ENCODE data around the gene CD47. TPM values are rescaled to one million over a fixed set of nuclear protein-coding genes. Genes with fewer than 3 reads are reported as not detected.

Gene CD47
- total RNA-seq, 5 donors from 2014 or later (not counting 1 experiment from before 2014, with no cell fraction given) = 154 to 186 (median 161) TPM

- Histone ChIP-seq H3K27ac (ENCODE audit: low read length) (no peak overlapping the region), H3K36me3 (ENCODE audit: control insufficient read depth in 2 of 2, extremely low read depth in 1 of 2, insufficient read depth in 1 of 2, low read length in 1 of 2) (peaks cover 0 to 4% of the 10 kb centered on the region in 2 donors), H3K4me3 (ENCODE audit: control insufficient read depth in 1 of 2, extremely low read depth in 1 of 2, low read length in 1 of 2) (no peak overlapping the region), H3K9me3 (no peaks in the 10 kb centered on the region), H3K4me1 (ENCODE audit: control insufficient read depth in 1 of 2, extremely low read depth in 1 of 2, insufficient read depth in 2 of 2, low read length in 2 of 2) (no peaks in the 10 kb centered on the region), H3K27me3 (replicated peaks in 1 of 2; ENCODE audit: control insufficient read depth in 2 of 2, extremely low read depth in 1 of 2, insufficient read depth in 2 of 2, low read length in 1 of 2) (no peaks in the 10 kb centered on the region)
- ChIA-PET POLR2A (interaction anchor here in 1 of 2 donors (0.6 kb wide), 1 partner anchor 361 kb away, joined by 6 read pairs; no protein-coding TSS in a partner anchor), CTCF (no interaction called here)
- DNase-seq (no peak), ATAC-seq (replicated peaks in 1 of 4) (no peak)
- Mint-ChIP-seq H3K9me3 (peaks cover 0 to 4% (median 0%) of the 10 kb centered on the region in 3 donors), H3K27ac (no peak overlapping the region), H3K27me3 (no peaks in the 10 kb centered on the region), H3K36me3 (peaks cover 44% of the 10 kb centered on the region), H3K4me1 (peaks cover 2 to 12% (median 9%) of the 10 kb centered on the region in 3 donors), H3K4me3 (no peak overlapping the region)
- WGBS (ENCODE audit: insufficient coverage) = 100% methylated on average over 1 of the region's 3 CpGs
These were observed 65.7 kb downstream of the CD47 start for GRCh38 chr3:108025177-108025576.

- no peak for ATAC-seq (replicated peaks in 1 of 4)
- DNase-seq = no peak
- Mint-ChIP-seq H3K27me3 (no peaks in the 10 kb centered on the region), H3K4me1 (peaks cover 8 to 12% (median 9%) of the 10 kb centered on the region in 3 donors), H3K27ac (no peak overlapping the region), H3K9me3 (peaks cover 0 to 4% (median 0%) of the 10 kb centered on the region in 3 donors), H3K36me3 (peaks cover 39% of the 10 kb centered on the region), H3K4me3 (no peak overlapping the region)
- no peaks in the 10 kb centered on the region for H3K9me3 ChIP-seq
- no peak overlapping the region for H3K4me3 ChIP-seq (ENCODE audit: control insufficient read depth in 1 of 2, extremely low read depth in 1 of 2, low read length in 1 of 2)
- H3K27ac ChIP-seq (ENCODE audit: low read length) = no peak overlapping the region
- peaks cover 0 to 4% of the 10 kb centered on the region in 2 donors for H3K36me3 ChIP-seq (ENCODE audit: control insufficient read depth in 2 of 2, extremely low read depth in 1 of 2, insufficient read depth in 1 of 2, low read length in 1 of 2)
- no peaks in the 10 kb centered on the region for H3K27me3 ChIP-seq (replicated peaks in 1 of 2; ENCODE audit: control insufficient read depth in 2 of 2, extremely low read depth in 1 of 2, insufficient read depth in 2 of 2, low read length in 1 of 2)
- no peaks in the 10 kb centered on the region for H3K4me1 ChIP-seq (ENCODE audit: control insufficient read depth in 1 of 2, extremely low read depth in 1 of 2, insufficient read depth in 2 of 2, low read length in 2 of 2)
- 100% methylated on average over 4 of the region's 6 CpGs for WGBS (ENCODE audit: insufficient coverage)
- POLR2A ChIA-PET = interaction anchor here in 1 of 2 donors (0.6 kb wide), 1 partner anchor 362 kb away, joined by 6 read pairs; no protein-coding TSS in a partner anchor
- CTCF ChIA-PET = interaction anchor here in 1 of 2 donors (0.5 kb wide), 1 partner anchor 490 kb away, joined by 3 read pairs; no protein-coding TSS in a partner anchor
These were observed 66.5 kb downstream of the CD47 start for GRCh38 chr3:108024146-108024850.

GRCh38 chr3:108022256-108023150 is 68.3 kb downstream of the CD47 start:
- Mint-ChIP-seq H3K9me3 (peaks cover 0 to 3% (median 0%) of the 10 kb centered on the region in 3 donors), H3K4me1 (peaks cover 8 to 13% (median 11%) of the 10 kb centered on the region in 3 donors), H3K27ac (no peak overlapping the region), H3K27me3 (no peaks in the 10 kb centered on the region), H3K4me3 (no peak overlapping the region), H3K36me3 (peaks cover 27% of the 10 kb centered on the region)
- H3K4me1 ChIP-seq (ENCODE audit: control insufficient read depth in 1 of 2, extremely low read depth in 1 of 2, insufficient read depth in 2 of 2, low read length in 2 of 2) = no peaks in the 10 kb centered on the region
- H3K36me3 ChIP-seq (ENCODE audit: control insufficient read depth in 2 of 2, extremely low read depth in 1 of 2, insufficient read depth in 1 of 2, low read length in 1 of 2) = no peaks in the 10 kb centered on the region
- H3K4me3 ChIP-seq (ENCODE audit: control insufficient read depth in 1 of 2, extremely low read depth in 1 of 2, low read length in 1 of 2) = no peak overlapping the region
- ATAC-seq (replicated peaks in 1 of 4) (no peak), DNase-seq (no peak)
- CTCF ChIA-PET = interaction anchor here in 1 of 2 donors (0.7 kb wide), 1 partner anchor 67 kb away, joined by 3 read pairs; no protein-coding TSS in a partner anchor
- 100% methylated on average over 3 of the region's 3 CpGs for WGBS (ENCODE audit: insufficient coverage)
- H3K27me3 ChIP-seq (replicated peaks in 1 of 2; ENCODE audit: control insufficient read depth in 2 of 2, extremely low read depth in 1 of 2, insufficient read depth in 2 of 2, low read length in 1 of 2) = no peaks in the 10 kb centered on the region
- POLR2A ChIA-PET = no interaction called here
- H3K27ac ChIP-seq (ENCODE audit: low read length) = no peak overlapping the region
- no peaks in the 10 kb centered on the region for H3K9me3 ChIP-seq

- Mint-ChIP-seq H3K27me3 (peaks cover 0 to 3% of the 10 kb centered on the region in 2 donors), H3K9me3 (no peaks in the 10 kb centered on the region), H3K4me1 (peaks cover 2 to 17% (median 5%) of the 10 kb centered on the region in 3 donors), H3K27ac (no peak overlapping the region), H3K36me3 (peaks cover 25% of the 10 kb centered on the region), H3K4me3 (no peak overlapping the region)
- Histone ChIP-seq H3K9me3 (no peaks in the 10 kb centered on the region), H3K4me1 (ENCODE audit: control insufficient read depth in 1 of 2, extremely low read depth in 1 of 2, insufficient read depth in 2 of 2, low read length in 2 of 2) (no peaks in the 10 kb centered on the region), H3K36me3 (ENCODE audit: control insufficient read depth in 2 of 2, extremely low read depth in 1 of 2, insufficient read depth in 1 of 2, low read length in 1 of 2) (no peaks in the 10 kb centered on the region), H3K27me3 (replicated peaks in 1 of 2; ENCODE audit: control insufficient read depth in 2 of 2, extremely low read depth in 1 of 2, insufficient read depth in 2 of 2, low read length in 1 of 2) (no peaks in the 10 kb centered on the region), H3K27ac (ENCODE audit: low read length) (no peak overlapping the region), H3K4me3 (ENCODE audit: control insufficient read depth in 1 of 2, extremely low read depth in 1 of 2, low read length in 1 of 2) (no peak overlapping the region)
- no peak for DNase-seq
- ChIA-PET CTCF (no interaction called here), POLR2A (no interaction called here)
- no CpG with 5 or more reads among the region's 2 CpGs for WGBS (ENCODE audit: insufficient coverage)
- ATAC-seq (replicated peaks in 1 of 4) = no peak
These were observed 69.3 kb downstream of the CD47 start for GRCh38 chr3:108021533-108021932.

GRCh38 chr3:108021131-108021530 is 69.7 kb downstream of the CD47 start:
- ChIA-PET CTCF (no interaction called here), POLR2A (no interaction called here)
- Histone ChIP-seq H3K36me3 (ENCODE audit: control insufficient read depth in 2 of 2, extremely low read depth in 1 of 2, insufficient read depth in 1 of 2, low read length in 1 of 2) (no peaks in the 10 kb centered on the region), H3K4me3 (ENCODE audit: control insufficient read depth in 1 of 2, extremely low read depth in 1 of 2, low read length in 1 of 2) (no peak overlapping the region), H3K27ac (ENCODE audit: low read length) (no peak overlapping the region), H3K4me1 (ENCODE audit: control insufficient read depth in 1 of 2, extremely low read depth in 1 of 2, insufficient read depth in 2 of 2, low read length in 2 of 2) (no peaks in the 10 kb centered on the region), H3K9me3 (no peaks in the 10 kb centered on the region), H3K27me3 (replicated peaks in 1 of 2; ENCODE audit: control insufficient read depth in 2 of 2, extremely low read depth in 1 of 2, insufficient read depth in 2 of 2, low read length in 1 of 2) (no peaks in the 10 kb centered on the region)
- ATAC-seq (replicated peaks in 1 of 4) (no peak), DNase-seq (no peak)
- WGBS (ENCODE audit: insufficient coverage) = 70% methylated on average over 2 of the region's 3 CpGs
- H3K27me3 Mint-ChIP-seq = peaks cover 0 to 4% of the 10 kb centered on the region in 2 donors
- H3K36me3 Mint-ChIP-seq = peaks cover 28% of the 10 kb centered on the region
- no peaks in the 10 kb centered on the region for H3K9me3 Mint-ChIP-seq
- no peak overlapping the region for H3K27ac Mint-ChIP-seq
- H3K4me1 Mint-ChIP-seq = peaks cover 2 to 21% (median 5%) of the 10 kb centered on the region in 3 donors
- H3K4me3 Mint-ChIP-seq = no peak overlapping the region

- H3K4me3 Mint-ChIP-seq = no peak overlapping the region
- Histone ChIP-seq H3K4me3 (ENCODE audit: control insufficient read depth in 1 of 2, extremely low read depth in 1 of 2, low read length in 1 of 2) (no peak overlapping the region), H3K9me3 (no peaks in the 10 kb centered on the region), H3K36me3 (ENCODE audit: control insufficient read depth in 2 of 2, extremely low read depth in 1 of 2, insufficient read depth in 1 of 2, low read length in 1 of 2) (no peaks in the 10 kb centered on the region), H3K4me1 (ENCODE audit: control insufficient read depth in 1 of 2, extremely low read depth in 1 of 2, insufficient read depth in 2 of 2, low read length in 2 of 2) (no peaks in the 10 kb centered on the region), H3K27ac (ENCODE audit: low read length) (no peak overlapping the region), H3K27me3 (replicated peaks in 1 of 2; ENCODE audit: control insufficient read depth in 2 of 2, extremely low read depth in 1 of 2, insufficient read depth in 2 of 2, low read length in 1 of 2) (peaks cover 0 to 4% of the 10 kb centered on the region in 2 experiments)
- H3K9me3 Mint-ChIP-seq = no peaks in the 10 kb centered on the region
- ChIA-PET POLR2A (interaction anchor here in 1 of 2 donors (0.5 kb wide), 1 partner anchor 210 kb away, joined by 3 read pairs; no protein-coding TSS in a partner anchor), CTCF (no interaction called here)
- peaks cover 0 to 21% (median 1%) of the 10 kb centered on the region in 3 donors for H3K4me1 Mint-ChIP-seq
- DNase-seq = no peak
- WGBS (ENCODE audit: insufficient coverage) = 56% methylated on average over 7 of the region's 8 CpGs
- no peak for ATAC-seq (replicated peaks in 1 of 4)
- H3K27ac Mint-ChIP-seq = no peak overlapping the region
- H3K27me3 Mint-ChIP-seq = peaks cover 0 to 4% of the 10 kb centered on the region in 2 donors
- H3K36me3 Mint-ChIP-seq = peaks cover 23% of the 10 kb centered on the region
These were observed 72.3 kb downstream of the CD47 start for GRCh38 chr3:108018552-108018951.
